ENCODE results near the gene PRKX.

- TF ChIP-seq POLR2AphosphoS5 (IDR thresholded peaks at IDR 0.05; ENCODE audit: low read depth, low read length) (no peak), TCF7L2 (IDR thresholded peaks at IDR 0.05; ENCODE audit: low read depth, low read length) (no peak)
- TF ChIP-seq, protein P1, sequence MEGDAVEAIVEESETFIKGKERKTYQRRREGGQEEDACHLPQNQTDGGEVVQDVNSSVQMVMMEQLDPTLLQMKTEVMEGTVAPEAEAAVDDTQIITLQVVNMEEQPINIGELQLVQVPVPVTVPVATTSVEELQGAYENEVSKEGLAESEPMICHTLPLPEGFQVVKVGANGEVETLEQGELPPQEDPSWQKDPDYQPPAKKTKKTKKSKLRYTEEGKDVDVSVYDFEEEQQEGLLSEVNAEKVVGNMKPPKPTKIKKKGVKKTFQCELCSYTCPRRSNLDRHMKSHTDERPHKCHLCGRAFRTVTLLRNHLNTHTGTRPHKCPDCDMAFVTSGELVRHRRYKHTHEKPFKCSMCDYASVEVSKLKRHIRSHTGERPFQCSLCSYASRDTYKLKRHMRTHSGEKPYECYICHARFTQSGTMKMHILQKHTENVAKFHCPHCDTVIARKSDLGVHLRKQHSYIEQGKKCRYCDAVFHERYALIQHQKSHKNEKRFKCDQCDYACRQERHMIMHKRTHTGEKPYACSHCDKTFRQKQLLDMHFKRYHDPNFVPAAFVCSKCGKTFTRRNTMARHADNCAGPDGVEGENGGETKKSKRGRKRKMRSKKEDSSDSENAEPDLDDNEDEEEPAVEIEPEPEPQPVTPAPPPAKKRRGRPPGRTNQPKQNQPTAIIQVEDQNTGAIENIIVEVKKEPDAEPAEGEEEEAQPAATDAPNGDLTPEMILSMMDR (IDR thresholded peaks at IDR 0.05), result no peak
- TF ChIP-seq, protein P2, sequence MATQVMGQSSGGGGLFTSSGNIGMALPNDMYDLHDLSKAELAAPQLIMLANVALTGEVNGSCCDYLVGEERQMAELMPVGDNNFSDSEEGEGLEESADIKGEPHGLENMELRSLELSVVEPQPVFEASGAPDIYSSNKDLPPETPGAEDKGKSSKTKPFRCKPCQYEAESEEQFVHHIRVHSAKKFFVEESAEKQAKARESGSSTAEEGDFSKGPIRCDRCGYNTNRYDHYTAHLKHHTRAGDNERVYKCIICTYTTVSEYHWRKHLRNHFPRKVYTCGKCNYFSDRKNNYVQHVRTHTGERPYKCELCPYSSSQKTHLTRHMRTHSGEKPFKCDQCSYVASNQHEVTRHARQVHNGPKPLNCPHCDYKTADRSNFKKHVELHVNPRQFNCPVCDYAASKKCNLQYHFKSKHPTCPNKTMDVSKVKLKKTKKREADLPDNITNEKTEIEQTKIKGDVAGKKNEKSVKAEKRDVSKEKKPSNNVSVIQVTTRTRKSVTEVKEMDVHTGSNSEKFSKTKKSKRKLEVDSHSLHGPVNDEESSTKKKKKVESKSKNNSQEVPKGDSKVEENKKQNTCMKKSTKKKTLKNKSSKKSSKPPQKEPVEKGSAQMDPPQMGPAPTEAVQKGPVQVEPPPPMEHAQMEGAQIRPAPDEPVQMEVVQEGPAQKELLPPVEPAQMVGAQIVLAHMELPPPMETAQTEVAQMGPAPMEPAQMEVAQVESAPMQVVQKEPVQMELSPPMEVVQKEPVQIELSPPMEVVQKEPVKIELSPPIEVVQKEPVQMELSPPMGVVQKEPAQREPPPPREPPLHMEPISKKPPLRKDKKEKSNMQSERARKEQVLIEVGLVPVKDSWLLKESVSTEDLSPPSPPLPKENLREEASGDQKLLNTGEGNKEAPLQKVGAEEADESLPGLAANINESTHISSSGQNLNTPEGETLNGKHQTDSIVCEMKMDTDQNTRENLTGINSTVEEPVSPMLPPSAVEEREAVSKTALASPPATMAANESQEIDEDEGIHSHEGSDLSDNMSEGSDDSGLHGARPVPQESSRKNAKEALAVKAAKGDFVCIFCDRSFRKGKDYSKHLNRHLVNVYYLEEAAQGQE (IDR thresholded peaks at IDR 0.05; ENCODE audit: insufficient read depth in 1 of 2, low read depth in 2 of 2, low read length in 1 of 2), result no peak
Observed at GRCh38 chrX:3576886-3577501, 136.5 kb downstream of the PRKX start.
